OCI-LY1 (cell line): Measurements from ENCODE around the gene RAB4A.
"Not testable (repeated sequence)": the region's sequence is repeated elsewhere in the genome, so short reads cannot be mapped to it uniquely, and the experiment has no call there.

Experiments
- H2AFZ ChIP-seq: fragments of 200-600 bp; sonication (generic), shearing (Covaris generic); 2 replicates; pipeline ENCODE4 v1.6.0; 2014; ENCODE audit warnings: antibody characterized with exemption, mild to moderate bottlenecking, low read length
- H3F3A ChIP-seq: fragments of 200-600 bp; sonication (generic), shearing (Covaris generic); 2 replicates; pipeline ENCODE4 v1.6.0; 2014; ENCODE audit warnings: mild to moderate bottlenecking, antibody characterized with exemption, low read length, moderate library complexity; ENCODE audit not compliant: insufficient read depth
- H3K27ac ChIP-seq: fragments of 200-600 bp; sonication (generic); 2 replicates; pipeline ENCODE4 v1.5.1; 2014; ENCODE audit warnings: low read length, mixed run types, mild to moderate bottlenecking, low read depth; ENCODE audit not compliant: poor library complexity, severe bottlenecking
- H3K27me3 ChIP-seq: fragments of 200-600 bp; sonication (generic); 2 replicates; pipeline ENCODE4 v1.6.0; 2014; ENCODE audit warnings: antibody characterized with exemption, mild to moderate bottlenecking, low read length, moderate library complexity; ENCODE audit not compliant: insufficient read depth
- H3K36me3 ChIP-seq: fragments of 200-600 bp; sonication (generic); 2 replicates; pipeline ENCODE4 v1.6.1; 2014; ENCODE audit warnings: mild to moderate bottlenecking, antibody characterized with exemption, low read length, moderate library complexity, mixed read lengths; ENCODE audit not compliant: insufficient read depth
- H3K4me1 ChIP-seq: fragments of 200-600 bp; sonication (generic); 2 replicates; pipeline ENCODE4 v1.5.1; 2014; ENCODE audit warnings: mild to moderate bottlenecking, low read length, moderate library complexity; ENCODE audit not compliant: insufficient read depth, severe bottlenecking
- H3K4me2 ChIP-seq: fragments of 200-600 bp; sonication (generic), shearing (Covaris generic); 2 replicates; pipeline ENCODE4 v1.6.1; 2014; ENCODE audit warnings: low read length
- H3K4me3 ChIP-seq: fragments of 200-600 bp; sonication (generic); 2 replicates; pipeline ENCODE4 v1.5.1; 2014; ENCODE audit warnings: low read length, low read depth, mild to moderate bottlenecking, mixed read lengths; ENCODE audit not compliant: poor library complexity, severe bottlenecking
- H3K79me2 ChIP-seq: fragments of 200-600 bp; shearing (Covaris generic); 2 replicates; pipeline ENCODE4 v1.6.1; 2016; ENCODE audit warnings: mixed run types, low read length, mixed read lengths; ENCODE audit not compliant: insufficient read depth
- H3K9ac ChIP-seq: fragments of 200-600 bp; sonication (generic), shearing (Covaris generic); 2 replicates; pipeline ENCODE4 v1.6.1; 2014; ENCODE audit warnings: mild to moderate bottlenecking, low read length, mixed read lengths
- H3K9me2 ChIP-seq: fragments of 200-600 bp; sonication (generic), shearing (Covaris generic); 2 replicates; pipeline ENCODE4 v1.6.1; 2014; ENCODE audit warnings: low read depth, mild to moderate bottlenecking, low read length, mixed read lengths
- H3K9me3 ChIP-seq: fragments of 200-600 bp; shearing (Covaris generic); 2 replicates; pipeline ENCODE4 v1.6.1; 2014; ENCODE audit warnings: low read length, mixed read lengths
- H4K20me1 ChIP-seq: fragments of 200-600 bp; sonication (generic), shearing (Covaris generic); 2 replicates; pipeline ENCODE4 v1.6.0; 2016; ENCODE audit warnings: mild to moderate bottlenecking, low read length; ENCODE audit not compliant: insufficient read depth
- CTCF ChIP-seq: fragments of 200-600 bp; sonication (generic), shearing (Covaris generic); IDR thresholded peaks from 2 replicates; pipeline ENCODE4 v1.5.1; 2017; ENCODE audit warnings: mild to moderate bottlenecking, antibody characterized with exemption, low read length, moderate library complexity, mixed read lengths
- EZH2 ChIP-seq: fragments of 200-600 bp; sonication (generic), shearing (Covaris generic); IDR thresholded peaks from 2 replicates; pipeline ENCODE4 v1.8.0; 2017; ENCODE audit warnings: borderline replicate concordance, mixed run types, mild to moderate bottlenecking, antibody characterized with exemption, low read length, moderate library complexity, mixed read lengths

Gene RAB4A

DNA sequence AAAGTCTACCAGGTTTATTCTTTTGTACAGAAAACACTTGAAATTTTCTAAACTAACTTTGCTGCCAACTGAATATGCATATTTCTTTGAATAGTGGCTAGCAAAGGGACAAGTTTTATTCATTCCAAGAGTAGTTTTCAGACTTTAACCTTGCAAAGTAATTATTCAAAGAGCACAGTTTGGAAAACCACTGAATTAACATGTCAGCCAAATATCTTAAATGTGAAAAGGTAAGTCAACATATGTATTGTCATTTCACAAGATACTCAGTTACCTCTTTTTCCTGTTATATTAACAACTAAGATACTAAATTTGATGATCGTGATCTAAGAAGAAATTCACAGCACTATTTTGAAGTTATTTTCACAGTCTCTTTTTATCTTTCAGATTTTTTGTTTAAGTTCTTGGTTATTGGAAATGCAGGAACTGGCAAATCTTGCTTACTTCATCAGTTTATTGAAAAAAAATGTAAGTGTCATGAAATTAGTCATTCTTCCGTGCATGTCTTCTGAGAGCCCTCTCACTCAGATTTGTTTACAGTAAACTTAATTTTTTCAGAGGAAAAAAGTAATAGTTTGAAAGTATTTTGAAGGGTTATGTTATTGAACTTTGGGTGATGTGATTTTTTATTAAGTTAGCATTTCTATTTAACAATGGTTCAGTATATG, 15.3 kb downstream of the RAB4A start:
- Histone ChIP-seq H3F3A (no peaks in the 10 kb centered on the region), H3K4me2 (no peak overlapping the region)
- TF ChIP-seq CTCF (no peak), EZH2 (no peak)

DNA sequence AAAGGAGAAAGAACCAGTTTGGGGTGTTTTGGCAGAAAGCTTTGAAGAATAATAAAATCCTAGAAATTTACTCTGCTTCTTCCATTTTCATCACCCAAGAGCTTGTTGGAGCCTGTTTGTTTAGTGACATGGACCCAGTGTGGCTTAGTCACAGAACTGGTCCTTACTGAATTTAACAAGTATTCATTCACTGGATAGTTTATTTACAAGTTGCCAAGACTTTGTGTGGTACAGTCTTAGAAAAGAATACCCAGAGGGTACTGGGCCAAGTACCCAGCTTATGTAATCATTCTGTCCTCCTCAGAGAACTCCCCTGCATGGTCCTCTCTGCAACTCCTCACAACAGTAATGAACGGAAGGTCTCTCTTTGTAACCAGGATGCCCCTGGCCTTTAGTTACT, 16.4 kb downstream of the RAB4A start:
- Histone ChIP-seq H3K79me2 (peaks cover 20% of the 10 kb centered on the region), H3K9me2 (no peaks in the 10 kb centered on the region), H3K4me2 (no peak overlapping the region)

More for the DNA sequence above, 15.3 kb downstream of the RAB4A start:
- Histone ChIP-seq H3K9me2 (no peaks in the 10 kb centered on the region), H3K27me3 (no peaks in the 10 kb centered on the region), H3K27ac (no peak overlapping the region), H2AFZ (no peak overlapping the region), H3K79me2 (peaks cover 24% of the 10 kb centered on the region), H3K9me3 (0 out of 2 replicates have a peak, but pooled peaks cover 3% of the 10 kb centered on the region), H3K36me3 (peaks cover 22% of the 10 kb centered on the region), H3K4me3 (no peak overlapping the region), H3K4me1 (no peaks in the 10 kb centered on the region), H4K20me1 (no peaks in the 10 kb centered on the region), H3K9ac (no peak overlapping the region)

DNA sequence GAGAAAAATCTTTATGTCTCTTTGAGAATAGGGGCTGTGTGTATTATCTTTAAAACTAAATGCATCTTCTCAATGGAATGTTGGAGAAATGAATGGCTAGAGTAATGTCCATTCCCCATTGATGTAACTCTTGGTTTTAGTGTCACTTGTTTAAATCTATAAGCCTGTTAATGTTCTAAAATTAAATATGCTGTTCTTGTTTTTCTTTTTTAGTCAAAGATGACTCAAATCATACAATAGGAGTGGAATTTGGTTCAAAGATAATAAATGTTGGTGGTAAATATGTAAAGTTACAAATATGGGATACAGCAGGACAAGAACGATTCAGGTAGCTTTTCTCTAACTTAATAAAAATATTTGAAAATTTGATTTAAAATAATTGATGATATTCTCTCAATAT, 17.6 kb downstream of the RAB4A start:
- Histone ChIP-seq H3K36me3 (peaks cover 22% of the 10 kb centered on the region), H3F3A (no peaks in the 10 kb centered on the region), H3K4me3 (no peak overlapping the region), H3K27ac (no peak overlapping the region), H3K4me1 (no peaks in the 10 kb centered on the region), H3K27me3 (no peaks in the 10 kb centered on the region), H3K9me2 (no peaks in the 10 kb centered on the region), H3K9me3 (no peaks in the 10 kb centered on the region), H4K20me1 (no peaks in the 10 kb centered on the region), H3K4me2 (no peak overlapping the region), H3K79me2 (peaks cover 13% of the 10 kb centered on the region), H3K9ac (no peak overlapping the region), H2AFZ (no peak overlapping the region)
- TF ChIP-seq EZH2, result no peak
- TF ChIP-seq CTCF, result no peak

More for the DNA sequence above, 16.4 kb downstream of the RAB4A start:
- Histone ChIP-seq H3K9ac (no peak overlapping the region), H4K20me1 (no peaks in the 10 kb centered on the region), H3K27ac (no peak overlapping the region), H3K36me3 (peaks cover 26% of the 10 kb centered on the region), H3K27me3 (no peaks in the 10 kb centered on the region), H3F3A (no peaks in the 10 kb centered on the region), H3K9me3 (0 out of 2 replicates have a peak, but pooled peaks cover 2% of the 10 kb centered on the region), H3K4me3 (no peak overlapping the region), H2AFZ (no peak overlapping the region), H3K4me1 (no peaks in the 10 kb centered on the region)
- TF ChIP-seq EZH2 (no peak), CTCF (no peak)

DNA sequence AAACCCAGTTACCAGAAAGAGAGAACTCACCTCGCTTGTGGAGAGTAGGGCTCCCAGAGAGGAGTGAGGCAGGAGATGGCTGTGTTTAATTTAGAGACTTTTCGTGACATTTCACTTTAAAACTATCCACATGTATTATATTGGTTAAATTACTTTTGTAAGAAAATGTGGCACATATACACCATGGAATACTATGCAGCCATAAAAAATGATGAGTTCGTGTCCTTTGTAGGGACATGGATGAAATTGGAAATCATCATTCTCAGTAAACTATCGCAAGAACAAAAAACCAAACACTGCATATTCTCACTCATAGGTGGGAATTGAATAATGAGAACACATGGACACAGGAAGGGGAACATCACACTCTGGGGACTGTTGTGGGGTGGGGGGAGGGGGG, 20.8 kb downstream of the RAB4A start:
- H3K4me3 ChIP-seq, H3K27me3 ChIP-seq: not testable (repeated sequence)

More for the DNA sequence above, 20.8 kb downstream of the RAB4A start:
- H3K79me2 ChIP-seq, H3K4me1 ChIP-seq, H3K4me2 ChIP-seq, H3K27ac ChIP-seq, H4K20me1 ChIP-seq, H3K9me2 ChIP-seq, H2AFZ ChIP-seq, H3K9me3 ChIP-seq, H3K9ac ChIP-seq, H3F3A ChIP-seq: not testable (repeated sequence)
- peaks cover 22% of the 10 kb centered on the region for H3K36me3 ChIP-seq
